ENCODE results near the gene FBXO8. TPM values are rescaled to one million over a fixed set of nuclear protein-coding genes. Genes with fewer than 3 reads are reported as not detected.
"Not testable (repeated sequence)": the region's sequence is repeated elsewhere in the genome, so short reads cannot be mapped to it uniquely, and the experiment has no call there.

FBXO8 gene
- total RNA-seq, 1 donor from 2014 or later, result 32.1 TPM

GRCh38 chr4:174314274-174314673 is 30.8 kb upstream of the FBXO8 start:
- no peak for FAIRE-seq
- H3K36me3 ChIP-seq (ENCODE audit: control insufficient read depth, insufficient read depth, low read length), result no peaks in the 10 kb centered on the region
- H3K4me3 ChIP-seq (ENCODE audit: low read depth, low read length), result no peak overlapping the region
- no peak for DNase-seq (ENCODE audit: low read depth)
- no peak for TF ChIP-seq CTCF (IDR thresholded peaks at IDR 0.05; ENCODE audit: insufficient read depth, low read length, severe bottlenecking)
- H3K27me3 ChIP-seq (ENCODE audit: control insufficient read depth, insufficient read depth, low read length), result no peaks in the 10 kb centered on the region

- no peak for TF ChIP-seq CTCF (IDR thresholded peaks at IDR 0.05; ENCODE audit: insufficient read depth, low read length, severe bottlenecking)
- peak; percentile 12 for DNase-seq (ENCODE audit: low read depth)
- Histone ChIP-seq H3K4me3 (ENCODE audit: low read depth, low read length) (no peak overlapping the region), H3K27me3 (ENCODE audit: control insufficient read depth, insufficient read depth, low read length) (no peaks in the 10 kb centered on the region), H3K36me3 (ENCODE audit: control insufficient read depth, insufficient read depth, low read length) (no peaks in the 10 kb centered on the region)
- FAIRE-seq, result no peak
These were observed 29.5 kb upstream of the FBXO8 start for GRCh38 chr4:174312993-174313392.

- Histone ChIP-seq H3K4me3 (ENCODE audit: low read depth, low read length) (no peak overlapping the region), H3K27me3 (ENCODE audit: control insufficient read depth, insufficient read depth, low read length) (no peaks in the 10 kb centered on the region), H3K36me3 (ENCODE audit: control insufficient read depth, insufficient read depth, low read length) (no peaks in the 10 kb centered on the region)
- DNase-seq (ENCODE audit: low read depth) (no peak), FAIRE-seq (no peak)
- TF ChIP-seq CTCF (IDR thresholded peaks at IDR 0.05; ENCODE audit: insufficient read depth, low read length, severe bottlenecking), result no peak
These were observed 24.2 kb upstream of the FBXO8 start for GRCh38 chr4:174307694-174308093.

GRCh38 chr4:174305961-174306360 is 22.5 kb upstream of the FBXO8 start:
- DNase-seq (ENCODE audit: low read depth) (no peak), FAIRE-seq (no peak)
- Histone ChIP-seq H3K27me3 (ENCODE audit: control insufficient read depth, insufficient read depth, low read length) (no peaks in the 10 kb centered on the region), H3K4me3 (ENCODE audit: low read depth, low read length) (no peak overlapping the region), H3K36me3 (ENCODE audit: control insufficient read depth, insufficient read depth, low read length) (no peaks in the 10 kb centered on the region)
- TF ChIP-seq CTCF (IDR thresholded peaks at IDR 0.05; ENCODE audit: insufficient read depth, low read length, severe bottlenecking), result no peak

- TF ChIP-seq CTCF (IDR thresholded peaks at IDR 0.05; ENCODE audit: insufficient read depth, low read length, severe bottlenecking), result no peak
- no peaks in the 10 kb centered on the region for H3K27me3 ChIP-seq (ENCODE audit: control insufficient read depth, insufficient read depth, low read length)
- no peak overlapping the region for H3K4me3 ChIP-seq (ENCODE audit: low read depth, low read length)
- FAIRE-seq (no peak), DNase-seq (ENCODE audit: low read depth) (no peak)
- H3K36me3 ChIP-seq (ENCODE audit: control insufficient read depth, insufficient read depth, low read length), result no peaks in the 10 kb centered on the region
These were observed 21.2 kb upstream of the FBXO8 start for GRCh38 chr4:174304664-174305063.

GRCh38 chr4:174303687-174304086 is 20.2 kb upstream of the FBXO8 start:
- no peak overlapping the region for H3K4me3 ChIP-seq (ENCODE audit: low read depth, low read length)
- FAIRE-seq, result no peak
- TF ChIP-seq CTCF (IDR thresholded peaks at IDR 0.05; ENCODE audit: insufficient read depth, low read length, severe bottlenecking), result no peak
- no peak for DNase-seq (ENCODE audit: low read depth)
- no peaks in the 10 kb centered on the region for H3K36me3 ChIP-seq (ENCODE audit: control insufficient read depth, insufficient read depth, low read length)
- no peaks in the 10 kb centered on the region for H3K27me3 ChIP-seq (ENCODE audit: control insufficient read depth, insufficient read depth, low read length)

- H3K36me3 ChIP-seq (ENCODE audit: control insufficient read depth, insufficient read depth, low read length); H3K4me3 ChIP-seq (ENCODE audit: low read depth, low read length); FAIRE-seq; DNase-seq (ENCODE audit: low read depth); H3K27me3 ChIP-seq (ENCODE audit: control insufficient read depth, insufficient read depth, low read length): not testable (repeated sequence)
These were observed 11.7 kb upstream of the FBXO8 start for GRCh38 chr4:174295142-174295541.

GRCh38 chr4:174294641-174295040 is 11.2 kb upstream of the FBXO8 start:
- DNase-seq (ENCODE audit: low read depth); FAIRE-seq; H3K4me3 ChIP-seq (ENCODE audit: low read depth, low read length); H3K27me3 ChIP-seq (ENCODE audit: control insufficient read depth, insufficient read depth, low read length); H3K36me3 ChIP-seq (ENCODE audit: control insufficient read depth, insufficient read depth, low read length): not testable (repeated sequence)

Measured in bronchial epithelial cell (primary cell).